Measurements from ENCODE around the gene SCAND1.

Gene SCAND1

GRCh38 chr20:35947907-35948306 lies 6.4 kb downstream of the SCAND1 start:
- H3K36me3 Mint-ChIP-seq (ENCODE audit: low read depth) = peaks cover 34% of the 10 kb centered on the region
- no peaks in the 10 kb centered on the region for H3K9me3 Mint-ChIP-seq
- peaks cover 9% of the 10 kb centered on the region for H3K4me1 Mint-ChIP-seq (ENCODE audit: low read depth)
- H3K27me3 Mint-ChIP-seq = no peaks in the 10 kb centered on the region
- H3K27ac Mint-ChIP-seq = no peak overlapping the region
- H3K4me3 Mint-ChIP-seq = no peak overlapping the region

- Mint-ChIP-seq H3K9me3 (no peaks in the 10 kb centered on the region), H3K36me3 (ENCODE audit: low read depth) (peaks cover 34% of the 10 kb centered on the region), H3K4me3 (no peak overlapping the region), H3K27me3 (no peaks in the 10 kb centered on the region), H3K27ac (no peak overlapping the region), H3K4me1 (ENCODE audit: low read depth) (peaks cover 5% of the 10 kb centered on the region)
Measured at GRCh38 chr20:35947489-35947888, 6.8 kb downstream of the SCAND1 start.

GRCh38 chr20:35942243-35942642 lies 12.1 kb downstream of the SCAND1 start:
- H3K27me3 Mint-ChIP-seq = no peaks in the 10 kb centered on the region
- no peak overlapping the region for H3K27ac Mint-ChIP-seq
- H3K4me1 Mint-ChIP-seq (ENCODE audit: low read depth) = no peaks in the 10 kb centered on the region
- H3K4me3 Mint-ChIP-seq = no peak overlapping the region
- peaks cover 44% of the 10 kb centered on the region for H3K36me3 Mint-ChIP-seq (ENCODE audit: low read depth)
- H3K9me3 Mint-ChIP-seq = no peaks in the 10 kb centered on the region

DNA sequence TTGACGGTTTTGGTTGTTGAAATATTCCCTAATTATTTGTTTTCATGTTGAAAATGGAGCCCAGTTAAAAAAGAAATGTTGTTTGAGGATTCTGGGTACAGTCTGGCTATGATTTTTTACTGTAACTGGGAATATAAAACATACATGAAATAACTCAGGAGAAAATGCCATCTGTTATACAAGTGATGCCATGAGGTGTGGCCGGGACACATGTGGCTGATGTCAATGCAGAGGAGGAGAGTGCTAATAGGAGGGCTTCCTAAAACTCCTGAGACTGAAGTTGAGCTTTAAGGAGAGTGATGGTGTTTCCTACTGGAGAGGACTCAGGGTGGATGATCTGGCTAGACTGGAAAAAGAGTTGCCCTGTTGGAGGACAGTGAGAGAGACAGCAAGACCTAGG lies 12.7 kb downstream of the SCAND1 start:
- Mint-ChIP-seq H3K4me3 (no peak overlapping the region), H3K9me3 (no peaks in the 10 kb centered on the region), H3K27me3 (no peaks in the 10 kb centered on the region), H3K36me3 (ENCODE audit: low read depth) (peaks cover 42% of the 10 kb centered on the region), H3K27ac (no peak overlapping the region), H3K4me1 (ENCODE audit: low read depth) (no peaks in the 10 kb centered on the region)

- peaks cover 39% of the 10 kb centered on the region for H3K36me3 Mint-ChIP-seq (ENCODE audit: low read depth)
- no peaks in the 10 kb centered on the region for H3K9me3 Mint-ChIP-seq
- H3K27ac Mint-ChIP-seq = no peak overlapping the region
- H3K4me3 Mint-ChIP-seq = no peak overlapping the region
- no peaks in the 10 kb centered on the region for H3K27me3 Mint-ChIP-seq
- H3K4me1 Mint-ChIP-seq (ENCODE audit: low read depth) = no peaks in the 10 kb centered on the region
Measured at GRCh38 chr20:35939264-35939663, 15.0 kb downstream of the SCAND1 start.

- H3K27ac Mint-ChIP-seq = no peak overlapping the region
- H3K9me3 Mint-ChIP-seq = no peaks in the 10 kb centered on the region
- no peaks in the 10 kb centered on the region for H3K4me1 Mint-ChIP-seq (ENCODE audit: low read depth)
- no peak overlapping the region for H3K4me3 Mint-ChIP-seq
- H3K27me3 Mint-ChIP-seq = no peaks in the 10 kb centered on the region
- peaks cover 46% of the 10 kb centered on the region for H3K36me3 Mint-ChIP-seq (ENCODE audit: low read depth)
Measured at GRCh38 chr20:35934050-35934449, 20.3 kb downstream of the SCAND1 start.

- Mint-ChIP-seq H3K36me3 (ENCODE audit: low read depth) (peaks cover 55% of the 10 kb centered on the region), H3K4me3 (no peak overlapping the region), H3K27me3 (no peaks in the 10 kb centered on the region), H3K9me3 (no peaks in the 10 kb centered on the region), H3K27ac (no peak overlapping the region), H3K4me1 (ENCODE audit: low read depth) (no peaks in the 10 kb centered on the region)
Measured at GRCh38 chr20:35929301-35929700, 25.0 kb downstream of the SCAND1 start.

DNA sequence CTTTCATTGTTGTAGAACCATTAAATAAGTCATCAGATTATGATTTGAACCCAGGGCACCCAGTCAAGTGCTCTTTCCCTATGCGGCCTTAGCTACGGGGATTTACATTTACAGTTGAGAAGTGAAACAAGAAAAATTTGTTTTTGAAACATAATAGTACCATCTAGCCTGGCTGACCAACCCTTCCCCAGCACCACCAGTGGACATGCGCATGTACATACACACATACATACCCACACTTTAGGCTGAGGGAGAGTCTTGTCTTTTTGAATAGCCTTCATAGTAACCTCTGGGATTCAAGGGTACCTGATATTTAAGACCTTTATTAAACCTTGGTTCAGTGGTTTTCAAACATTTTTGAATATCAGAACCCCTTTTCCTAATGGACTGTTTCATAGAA lies 33.8 kb downstream of the SCAND1 start:
- H3K4me1 Mint-ChIP-seq (ENCODE audit: low read depth) = no peaks in the 10 kb centered on the region
- no peaks in the 10 kb centered on the region for H3K27me3 Mint-ChIP-seq
- H3K27ac Mint-ChIP-seq = no peak overlapping the region
- H3K36me3 Mint-ChIP-seq (ENCODE audit: low read depth) = peaks cover 43% of the 10 kb centered on the region
- no peaks in the 10 kb centered on the region for H3K9me3 Mint-ChIP-seq
- H3K4me3 Mint-ChIP-seq = no peak overlapping the region

DNA sequence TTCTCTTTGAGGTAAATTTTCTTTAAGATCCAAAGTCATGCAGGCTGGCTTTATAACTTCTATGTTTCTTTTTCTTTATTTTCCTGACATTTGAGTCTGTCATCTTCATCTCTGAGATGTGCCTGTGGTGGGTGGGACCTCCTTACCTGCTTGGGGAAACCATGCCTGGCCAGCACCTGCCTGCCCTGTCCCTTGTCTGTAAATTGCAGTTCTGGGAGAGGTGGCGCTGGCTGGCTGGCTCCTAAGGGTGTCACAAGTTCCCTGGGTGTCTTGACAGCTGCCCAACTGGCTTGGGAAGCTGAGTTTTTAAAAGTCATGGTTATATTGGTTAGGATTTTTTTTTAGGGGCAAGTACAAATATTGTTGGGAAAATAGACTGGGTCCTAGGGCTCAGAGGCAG lies 36.3 kb downstream of the SCAND1 start:
- peaks cover 56% of the 10 kb centered on the region for H3K36me3 Mint-ChIP-seq (ENCODE audit: low read depth)
- no peak overlapping the region for H3K27ac Mint-ChIP-seq

DNA sequence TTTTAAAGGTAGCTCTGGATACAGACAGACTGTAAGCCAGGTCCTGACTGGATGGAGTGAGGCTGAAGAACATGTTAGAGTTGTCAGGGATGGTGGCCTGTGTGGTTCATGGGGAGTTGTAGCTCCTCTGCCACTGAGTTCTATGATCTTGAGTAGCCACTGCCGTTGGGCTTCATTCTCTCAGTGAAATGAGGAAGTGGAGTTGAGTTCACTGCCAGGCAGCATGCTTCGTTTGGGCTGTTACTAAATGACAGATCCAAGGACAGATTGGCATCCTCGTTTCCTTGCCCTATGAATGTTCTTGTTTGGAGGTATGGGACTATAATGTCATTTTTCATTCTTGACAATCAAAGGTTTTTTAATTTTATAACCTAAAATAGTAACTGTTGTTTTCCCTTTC lies 37.2 kb downstream of the SCAND1 start:
- Mint-ChIP-seq H3K9me3 (no peaks in the 10 kb centered on the region), H3K4me3 (no peak overlapping the region), H3K27ac (no peak overlapping the region), H3K4me1 (ENCODE audit: low read depth) (no peaks in the 10 kb centered on the region), H3K27me3 (no peaks in the 10 kb centered on the region), H3K36me3 (ENCODE audit: low read depth) (peaks cover 62% of the 10 kb centered on the region)

More for the DNA sequence above, 36.3 kb downstream of the SCAND1 start:
- no peaks in the 10 kb centered on the region for H3K27me3 Mint-ChIP-seq
- no peak overlapping the region for H3K4me3 Mint-ChIP-seq
- H3K4me1 Mint-ChIP-seq (ENCODE audit: low read depth) = no peaks in the 10 kb centered on the region
- no peaks in the 10 kb centered on the region for H3K9me3 Mint-ChIP-seq

DNA sequence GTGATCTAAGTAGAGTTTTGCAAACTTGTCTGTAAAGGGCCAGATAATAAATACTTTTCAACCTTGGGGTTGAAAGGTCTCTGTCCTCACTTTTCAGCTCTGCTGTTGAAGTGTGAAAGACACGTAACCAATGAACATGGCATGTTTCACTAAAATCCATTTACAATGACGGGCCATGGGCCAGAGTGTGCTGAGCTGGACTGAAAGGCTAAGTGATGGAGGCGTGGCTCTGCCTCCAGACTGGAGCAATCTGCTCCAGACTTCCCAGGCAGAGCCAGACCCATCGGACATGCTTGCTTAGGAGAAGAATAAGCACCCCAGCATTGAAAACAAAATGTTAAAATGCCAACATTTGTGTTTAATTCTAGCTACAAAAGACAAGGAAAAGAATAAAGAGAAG lies 41.4 kb downstream of the SCAND1 start:
- Mint-ChIP-seq H3K27ac (peak overlapping the region; percentile 26), H3K9me3 (no peaks in the 10 kb centered on the region), H3K4me1 (ENCODE audit: low read depth) (peaks cover 22% of the 10 kb centered on the region), H3K36me3 (ENCODE audit: low read depth) (peaks cover 52% of the 10 kb centered on the region), H3K27me3 (no peaks in the 10 kb centered on the region), H3K4me3 (no peak overlapping the region)

DNA sequence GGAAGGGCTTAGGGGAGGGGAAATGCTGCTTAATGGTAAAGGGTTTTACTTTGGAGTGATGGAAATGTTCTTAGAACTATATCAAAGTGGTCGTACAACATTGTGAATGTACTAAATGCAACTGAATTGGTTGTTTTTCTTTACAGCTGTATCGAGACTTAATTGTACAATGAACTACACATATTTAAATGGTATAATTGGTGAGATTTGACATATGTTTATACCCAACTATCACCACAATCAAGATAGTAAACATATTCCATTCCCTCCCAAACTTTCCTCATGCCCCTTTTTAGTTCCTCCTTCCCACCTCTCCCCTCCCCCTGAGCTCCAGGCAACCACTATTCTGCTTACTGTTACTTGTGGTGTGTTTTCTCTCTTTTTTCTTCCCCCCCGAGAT lies 44.0 kb downstream of the SCAND1 start:
- H3K27ac Mint-ChIP-seq = no peak overlapping the region
- H3K4me3 Mint-ChIP-seq = no peak overlapping the region
- no peaks in the 10 kb centered on the region for H3K27me3 Mint-ChIP-seq
- H3K4me1 Mint-ChIP-seq (ENCODE audit: low read depth) = peaks cover 27% of the 10 kb centered on the region
- peaks cover 57% of the 10 kb centered on the region for H3K36me3 Mint-ChIP-seq (ENCODE audit: low read depth)
- no peaks in the 10 kb centered on the region for H3K9me3 Mint-ChIP-seq

DNA sequence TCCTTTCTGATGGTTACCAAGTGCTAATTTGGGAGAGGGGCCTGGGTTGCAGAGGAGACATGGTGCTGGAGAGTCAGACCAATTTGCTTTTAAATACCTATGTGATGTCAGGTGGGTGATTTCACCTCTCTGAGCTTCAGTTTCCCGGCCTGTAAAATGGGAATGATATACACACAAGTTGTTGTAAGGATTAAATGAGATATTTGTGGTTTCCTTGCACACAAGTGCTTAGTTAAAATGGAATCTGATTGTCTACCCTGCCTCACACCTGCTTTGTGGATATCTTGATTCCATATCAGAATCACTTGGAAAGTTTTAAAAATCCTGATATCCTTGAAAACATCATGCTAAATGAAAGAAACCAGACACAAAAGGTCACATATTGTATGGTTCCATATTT lies 44.5 kb downstream of the SCAND1 start:
- Mint-ChIP-seq H3K4me1 (ENCODE audit: low read depth) (peaks cover 27% of the 10 kb centered on the region), H3K27ac (peak overlapping the region; percentile 69), H3K36me3 (ENCODE audit: low read depth) (peaks cover 62% of the 10 kb centered on the region), H3K27me3 (no peaks in the 10 kb centered on the region), H3K9me3 (no peaks in the 10 kb centered on the region), H3K4me3 (no peak overlapping the region)

DNA sequence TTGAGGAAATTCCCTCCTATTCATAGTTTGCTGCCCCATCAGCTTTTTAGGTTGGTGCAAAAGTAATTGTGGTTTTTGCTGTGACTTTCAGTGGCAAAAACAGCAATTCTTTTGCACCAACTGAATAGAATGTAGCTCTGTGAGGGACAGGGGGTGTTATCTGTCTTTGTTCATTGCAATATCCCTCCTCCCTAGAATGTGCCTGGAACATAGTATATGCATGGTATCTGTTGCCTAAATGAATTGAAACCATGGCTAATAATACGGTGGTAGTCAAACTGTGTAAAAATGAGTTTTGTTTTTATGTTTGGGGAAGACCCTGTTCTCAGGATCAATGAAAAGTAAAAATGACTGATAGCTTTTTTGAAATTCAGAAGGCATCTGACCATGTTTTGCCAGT lies 45.1 kb downstream of the SCAND1 start:
- H3K27ac Mint-ChIP-seq = peak overlapping the region; percentile 69
- H3K36me3 Mint-ChIP-seq (ENCODE audit: low read depth) = peaks cover 64% of the 10 kb centered on the region
- no peaks in the 10 kb centered on the region for H3K27me3 Mint-ChIP-seq
- peaks cover 27% of the 10 kb centered on the region for H3K4me1 Mint-ChIP-seq (ENCODE audit: low read depth)
- H3K9me3 Mint-ChIP-seq = no peaks in the 10 kb centered on the region
- H3K4me3 Mint-ChIP-seq = no peak overlapping the region

DNA sequence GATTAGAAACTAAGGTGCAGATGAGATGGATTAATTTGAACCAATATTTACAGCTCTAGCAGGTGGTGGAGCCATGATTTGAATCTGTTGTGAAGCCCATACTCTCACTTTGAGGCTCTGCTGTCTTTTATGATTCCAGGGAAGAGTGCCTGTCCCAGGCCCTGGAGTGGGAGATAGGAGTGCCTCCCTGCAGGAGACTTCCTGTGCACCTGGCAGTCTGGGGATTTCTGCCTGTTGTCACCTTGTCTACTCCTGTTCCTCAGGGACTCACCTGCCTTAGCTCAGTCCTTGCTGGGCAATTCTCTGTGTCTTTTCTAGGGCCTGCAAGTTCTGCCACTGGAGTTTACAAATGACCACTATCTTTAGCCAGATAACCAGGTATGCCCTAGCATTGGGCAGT lies 46.3 kb downstream of the SCAND1 start:
- Mint-ChIP-seq H3K36me3 (ENCODE audit: low read depth) (peaks cover 64% of the 10 kb centered on the region), H3K4me1 (ENCODE audit: low read depth) (peaks cover 27% of the 10 kb centered on the region), H3K27me3 (no peaks in the 10 kb centered on the region), H3K4me3 (no peak overlapping the region), H3K27ac (no peak overlapping the region), H3K9me3 (no peaks in the 10 kb centered on the region)

GRCh38 chr20:35907017-35907701 lies 47.1 kb downstream of the SCAND1 start:
- no peaks in the 10 kb centered on the region for H3K9me3 Mint-ChIP-seq
- H3K4me1 Mint-ChIP-seq (ENCODE audit: low read depth) = peaks cover 27% of the 10 kb centered on the region
- H3K27ac Mint-ChIP-seq = no peak overlapping the region
- H3K4me3 Mint-ChIP-seq = no peak overlapping the region
- no peaks in the 10 kb centered on the region for H3K27me3 Mint-ChIP-seq
- H3K36me3 Mint-ChIP-seq (ENCODE audit: low read depth) = peaks cover 61% of the 10 kb centered on the region
